HepG2 (cell line): ENCODE measurements around the gene KLHDC4. TPM values are rescaled to one million over a fixed set of nuclear protein-coding genes. Genes with fewer than 3 reads are reported as not detected.
A peak's percentile ranks its signal among the peaks of the same experiment; 100 is the strongest.

Experiments used
- ATAC-seq: fragments of 200-7000 bp; cut with Tn5 transposase; 3 replicates; pipeline ENCODE4 v1.9.1; 2020; ENCODE audit warnings: mild to moderate bottlenecking, moderate library complexity
- BruUV-seq: library from RNA; stranded (reverse); fragments of 400-500 nt; replicated peaks from 2 replicates; lab custom pipeline; 2021; lab: Mats Ljungman, UMichigan
- CTCF ChIA-PET: fragments of 300-600 bp; formaldehyde crosslinking; extraction: SDS; loops from one replicate; lab custom pipeline; 2021; ENCODE audit warnings: low total read pairs, inconsistent platforms, low intra/inter-chr PET ratio; lab: Yijun Ruan, JAX
- POLR2A ChIA-PET: fragments of 350-600 bp; sonication (Branson Sonifier 250); formaldehyde crosslinking; loops from one replicate; lab custom pipeline; 2020; ENCODE audit warnings: antibody characterized with exemption, inconsistent platforms; lab: Yijun Ruan, JAX
- DNase-seq: peaks from one replicate; pipeline ENCODE4 v3.0.0-alpha.2; 2015; ENCODE audit warnings: low spot score
- FAIRE-seq: peaks from 3 replicates; lab custom pipeline; 2011; peaks lifted over from hg19 to GRCh38; lab: Jason Lieb, UNC
- H2AFZ ChIP-seq: one replicate; pipeline ENCODE4 v1.6.1; 2011; ENCODE audit warnings: low read length, inconsistent platforms
- H3K27ac ChIP-seq: fragments of 300-600 bp; 3 replicates; pipeline ENCODE4 v1.8.0; 2011; ENCODE audit warnings: mixed run types, mild to moderate bottlenecking, mixed read lengths, low read length, inconsistent platforms; ENCODE audit not compliant: insufficient read depth; ENCODE audit errors: extremely low read length
- H3K27me3 ChIP-seq, 2 experiments: fragments of 200-600 bp in 1 of 2; 2 replicates in 1 of 2; 3 replicates in 1 of 2; pipeline versions ENCODE4 v1.6.0 to v1.8.0; 2011; ENCODE audit warnings: low read length in 2 of 2, mild to moderate bottlenecking in 2 of 2, moderate library complexity in 2 of 2, inconsistent platforms in 1 of 2; ENCODE audit not compliant: insufficient read depth in 2 of 2, control insufficient read depth in 1 of 2
- H3K36me3 ChIP-seq, 2 experiments: fragments of 200-600 bp in 1 of 2; replicated peaks in 1 of 2; 2 replicates in 1 of 2; 3 replicates in 1 of 2; pipeline versions ENCODE4 v1.5.1 to v1.8.0; 2011; ENCODE audit warnings: low read length in 2 of 2, inconsistent platforms in 1 of 2; ENCODE audit not compliant: insufficient read depth in 2 of 2, control insufficient read depth in 1 of 2
- H3K4me1 ChIP-seq: 2 replicates; pipeline ENCODE4 v1.5.1; 2012; ENCODE audit warnings: low read length, inconsistent platforms; ENCODE audit not compliant: insufficient read depth
- H3K4me2 ChIP-seq: 2 replicates; pipeline ENCODE4 v1.6.0; 2011; ENCODE audit warnings: low read depth, low read length, inconsistent platforms
- H3K4me3 ChIP-seq, 3 experiments: fragments of 200-600 bp in 1 of 3; sonication (generic), shearing (Covaris generic) in 1 of 3; replicated peaks in 1 of 3; 2 replicates each; pipeline ENCODE4 v1.5.1; 2011 to 2016; ENCODE audit warnings: low read length in 3 of 3, inconsistent platforms in 2 of 3, low read depth in 2 of 3, mild to moderate bottlenecking in 2 of 3, control low read depth in 1 of 3, mixed read lengths in 1 of 3; ENCODE audit not compliant: insufficient read depth in 1 of 3
- H3K79me2 ChIP-seq: one replicate; pipeline ENCODE4 v1.6.1; 2011; ENCODE audit warnings: low read length, inconsistent platforms; ENCODE audit not compliant: insufficient read depth
- H3K9ac ChIP-seq: 2 replicates; pipeline ENCODE4 v1.6.0; 2011; ENCODE audit warnings: mild to moderate bottlenecking, low read depth, low read length, inconsistent platforms; ENCODE audit not compliant: insufficient read depth
- H3K9me3 ChIP-seq: 2 replicates; pipeline ENCODE4 v1.5.1; 2012; ENCODE audit warnings: mild to moderate bottlenecking, low read length
- H4K20me1 ChIP-seq: 2 replicates; pipeline ENCODE4 v1.6.0; 2011; ENCODE audit warnings: inconsistent platforms, mild to moderate bottlenecking, low read length, moderate library complexity; ENCODE audit not compliant: insufficient read depth
- HMGXB4 ChIP-seq, 2 experiments: sonication (generic) in 1 of 2; formaldehyde crosslinking in 1 of 2; IDR thresholded peaks; 2 replicates each; pipeline versions ENCODE4 v1.4.0 to v1.6.1; 2018 to 2020; ENCODE audit warnings: missing genetic modification reagents in 2 of 2, borderline replicate concordance in 1 of 2, low read depth in 1 of 2, mild to moderate bottlenecking in 1 of 2, missing biosample characterization in 1 of 2
- HNRNPUL1 ChIP-seq: fragments of 200-400 bp; formaldehyde crosslinking; IDR thresholded peaks from 2 replicates; pipeline ENCODE4 v1.6.1; 2017; ENCODE audit warnings: low read depth, mild to moderate bottlenecking, low read length, moderate library complexity
- IRF2 ChIP-seq: IDR thresholded peaks from 2 replicates; pipeline ENCODE4 v1.6.1; 2018; ENCODE audit warnings: missing genetic modification reagents, missing compliant biosample characterization
- SNAPC5 ChIP-seq: sonication (generic); formaldehyde crosslinking; IDR thresholded peaks from 2 replicates; pipeline ENCODE4 v1.8.1; 2023; ENCODE audit warnings: mild to moderate bottlenecking, missing genetic modification reagents, borderline replicate concordance
- TBL1XR1 ChIP-seq: fragments of 150-350 bp; IDR thresholded peaks from 2 replicates; pipeline ENCODE4 v1.6.1; 2014; ENCODE audit warnings: borderline replicate concordance, low read length; ENCODE audit not compliant: partially characterized antibody
- USF2 ChIP-seq, 2 experiments: sonication (generic) in 1 of 2; formaldehyde crosslinking in 1 of 2; IDR thresholded peaks; 2 replicates each; pipeline versions ENCODE4 v1.5.1 to v1.6.1; 2011 to 2020; ENCODE audit warnings: borderline replicate concordance in 1 of 2, low read depth in 1 of 2, low read length in 1 of 2, mild to moderate bottlenecking in 1 of 2, missing genetic modification reagents in 1 of 2, moderate library complexity in 1 of 2
- ZBTB20 ChIP-seq: sonication (generic); formaldehyde crosslinking; IDR thresholded peaks from 2 replicates; pipeline ENCODE4 v1.8.1; 2023; ENCODE audit warnings: missing genetic modification reagents, low read depth, mild to moderate bottlenecking, borderline replicate concordance
- ZC3H4 ChIP-seq: sonication (generic); formaldehyde crosslinking; IDR thresholded peaks from 2 replicates; pipeline ENCODE4 v1.4.0; 2020; ENCODE audit warnings: missing genetic modification reagents, borderline replicate concordance
- ZNF230 ChIP-seq: sonication (generic); formaldehyde crosslinking; IDR thresholded peaks from 2 replicates; pipeline ENCODE4 v1.4.0; 2020; ENCODE audit warnings: mild to moderate bottlenecking, missing genetic modification reagents
- ZNF274 ChIP-seq: sonication (generic); formaldehyde crosslinking; IDR thresholded peaks from 2 replicates; pipeline ENCODE4 v1.5.1; 2020; ENCODE audit warnings: mild to moderate bottlenecking, missing genetic modification reagents
- ZNF496 ChIP-seq: sonication (generic); formaldehyde crosslinking; IDR thresholded peaks from 2 replicates; pipeline ENCODE4 v1.8.1; 2023; ENCODE audit warnings: mild to moderate bottlenecking, moderate library complexity, missing genetic modification reagents; ENCODE audit not compliant: insufficient replicate concordance
- ZNF646 ChIP-seq: sonication (generic); formaldehyde crosslinking; IDR thresholded peaks from 2 replicates; pipeline ENCODE4 v1.9.0; 2021; ENCODE audit warnings: mild to moderate bottlenecking, missing genetic modification reagents
- WGBS: methylation state at CpG from one replicate; pipeline ENCODE4 v1.1.6; 2017; ENCODE audit warnings: low lambda C conversion rate; 5-methylcytosine and 5-hydroxymethylcytosine counted together
- in situ Hi-C: cut with HindIII; loops from 2 replicates; pipeline ENCODE4 v1.10.0; 2017; ENCODE audit warnings: low pct_unique_long_range_greater_than_20kb; ENCODE audit not compliant: extremely low pct_ligation_motif_present
- intact Hi-C: fragments of 100-400 bp; cut with micrococcal nuclease; formaldehyde crosslinking; loops from one replicate; pipeline ENCODE4 v1.10.0; 2022; ENCODE audit not compliant: unreplicated experiment
- polyA plus RNA-seq, 8 experiments: library from polyadenylated mRNA; depleted of rRNA in 3 of 8; stranded (reverse) in 7 of 8; unstranded in 1 of 8; fragments of >200 nt; fragmentation: Illumina TruSeq in 4 of 8; extraction: Trizol in 4 of 8; gene quantifications; 2 replicates each; pipeline versions ENCODE4 v1.2.1 to v1.2.3, GENCODE V29; 2011 to 2016; ENCODE audit warnings: low read depth in 4 of 8, missing spikeins in 1 of 8, mixed read lengths in 1 of 8; ENCODE audit not compliant: insufficient read depth in 1 of 8
- total RNA-seq, 5 experiments: library from RNA; depleted of rRNA; stranded (reverse); fragments of >200 nt; fragmentation: Illumina TruSeq; extraction: Trizol; gene quantifications; 2 replicates each; pipeline ENCODE4 v1.2.3, GENCODE V29; 2016; ENCODE audit warnings: low read depth in 1 of 5

Gene KLHDC4
- total and polyA plus RNA-seq, 2 of the 13 experiments (the other 11 are each of a cell fraction or from before 2014, with no cell fraction given) = 18.7 to 31.8 TPM

GRCh38 chr16:87766485-87766797 lies 655 bp upstream of the KLHDC4 start:
- intact Hi-C loops (loop anchor here (5.0 kb wide), 1 partner anchor 166 kb away; no protein-coding TSS in a partner anchor), in situ Hi-C loops (loop anchor here (5.0 kb wide), 1 partner anchor 179 kb away; no protein-coding TSS in a partner anchor)
- H3K79me2 ChIP-seq = peaks cover 31% of the 10 kb centered on the region
- no peak; the same call in 2 of the 3 replicates for ATAC-seq
- DNase-seq = no peak
- no peaks in the 10 kb centered on the region for H4K20me1 ChIP-seq
- no peaks in the 10 kb centered on the region for H3K9me3 ChIP-seq
- peak overlapping the region; percentile 87 to 97 (median 94) for H3K4me3 ChIP-seq
- no peaks in the 10 kb centered on the region; a peak in 1 of 5 replicates for H3K27me3 ChIP-seq
- FAIRE-seq = no peak
- H3K4me2 ChIP-seq = peak overlapping the region; percentile 99
- POLR2A ChIA-PET = interaction anchor here (1.1 to 3.0 kb wide), 15 partner anchors 12 to 804 kb away, joined by 3 to 25 read pairs (median 5); partner anchors contain the start of genes BANP, SLC7A5 and ZC3H18
- H3K27ac ChIP-seq = peak overlapping the region; percentile 79
- CTCF ChIA-PET = no interaction called here
- no peak overlapping the region for H2AFZ ChIP-seq
- H3K36me3 ChIP-seq = peaks cover 7 to 28% of the 10 kb centered on the region in 2 experiments
- no TSS peak for BruUV-seq
- H3K9ac ChIP-seq = peak overlapping the region; percentile 92
- H3K4me1 ChIP-seq = peaks cover 45% of the 10 kb centered on the region
- 63% methylated on average over 17 of the region's 17 CpGs for WGBS
- no peak for TF ChIP-seq ZNF230 (CRISPR knock-in tag)
- no peak for TF ChIP-seq ZNF274 (CRISPR knock-in tag)
- no peak for TF ChIP-seq ZNF496
- no peak for TF ChIP-seq USF2 (IDR thresholded peaks at IDR 0.05; ENCODE audit: low read depth, low read length)
- no peak for TF ChIP-seq USF2 (CRISPR knock-in tag; IDR thresholded peaks at IDR 0.05; ENCODE audit: borderline replicate concordance)
- TF ChIP-seq HMGXB4 (CRISPR knock-in tag; IDR thresholded peaks at IDR 0.05; ENCODE audit: borderline replicate concordance in 1 of 2, low read depth in 1 of 2) = no peak
- TF ChIP-seq ZNF646 (CRISPR knock-in tag) = 0 out of 2 replicates have a peak, but pooled peaks have one; percentile 26
- TF ChIP-seq SNAPC5 (CRISPR knock-in tag) = no peak
- TF ChIP-seq ZC3H4 (CRISPR knock-in tag) = peak; percentile 83; the same call in 1 of the 2 replicates
- TF ChIP-seq IRF2 (CRISPR knock-in tag) = no peak
- TF ChIP-seq TBL1XR1 = no peak
- TF ChIP-seq ZBTB20 = 0 out of 2 replicates have a peak, but pooled peaks have one; percentile 2
- TF ChIP-seq HNRNPUL1 = no peak
